ENCODE results near the gene LAGE3. TPM values are rescaled to one million over a fixed set of nuclear protein-coding genes. Genes with fewer than 3 reads are reported as not detected.
A peak's percentile ranks its signal among the peaks of the same experiment; 100 is the strongest.

LAGE3 gene
- total and polyA plus RNA-seq, 9 donors: 2.7 to 39.3 (median 22.9) TPM

GRCh38 chrX:154472685-154473632, 6.1 kb downstream of the LAGE3 start:
- Histone ChIP-seq H3K27ac (no peak overlapping the region), H3K9me3 (no peaks in the 10 kb centered on the region), H3K4me3 (no peak overlapping the region), H3K27me3 (no peaks in the 10 kb centered on the region), H3K36me3 (no peaks in the 10 kb centered on the region), H3K4me1 (ENCODE audit: insufficient read depth) (peaks cover under 1% of the 10 kb centered on the region)
- TF ChIP-seq POLR2A (IDR thresholded peaks at IDR 0.05) (no peak), CTCF (IDR thresholded peaks at IDR 0.05) (no peak)
- intact Hi-C loops (cut with DNase I): no loop called here
- WGBS, 3 donors: 73 to 77% (median 76%) methylated on average over 28 of the region's 28 CpGs
- no peak for DNase-seq

- TF ChIP-seq CTCF (IDR thresholded peaks at IDR 0.05) (no peak), POLR2A (IDR thresholded peaks at IDR 0.05) (no peak), EP300 (IDR thresholded peaks at IDR 0.05) (no peak)
- H3K9me3 ChIP-seq: no peaks in the 10 kb centered on the region
- no peaks in the 10 kb centered on the region for H3K4me1 ChIP-seq (ENCODE audit: insufficient read depth)
- H3K27ac ChIP-seq: no peak overlapping the region
- intact Hi-C loops (cut with DNase I): no loop called here
- H3K4me3 ChIP-seq: no peak overlapping the region
- H3K27me3 ChIP-seq: no peaks in the 10 kb centered on the region
- peak in 1 of 5 donors; percentile 19 for DNase-seq
- H3K36me3 ChIP-seq: no peaks in the 10 kb centered on the region
- 75 to 83% (median 83%) methylated on average over 22 to 23 of the region's 23 CpGs for WGBS, 3 donors
Observed at GRCh38 chrX:154471839-154472684, 7.0 kb downstream of the LAGE3 start.

- TF ChIP-seq EP300 (IDR thresholded peaks at IDR 0.05) (no peak), POLR2A (IDR thresholded peaks at IDR 0.05) (no peak), CTCF (IDR thresholded peaks at IDR 0.05) (no peak)
- WGBS, 3 donors: 83 to 91% (median 85%) methylated on average over 23 of the region's 23 CpGs
- Histone ChIP-seq H3K36me3 (no peaks in the 10 kb centered on the region), H3K4me1 (ENCODE audit: insufficient read depth) (no peaks in the 10 kb centered on the region), H3K27ac (no peak overlapping the region), H3K9me3 (no peaks in the 10 kb centered on the region), H3K27me3 (no peaks in the 10 kb centered on the region), H3K4me3 (no peak overlapping the region)
- intact Hi-C loops (cut with DNase I): no loop called here
- DNase-seq: no peak
Observed at GRCh38 chrX:154470914-154471568, 8.0 kb downstream of the LAGE3 start.

DNA sequence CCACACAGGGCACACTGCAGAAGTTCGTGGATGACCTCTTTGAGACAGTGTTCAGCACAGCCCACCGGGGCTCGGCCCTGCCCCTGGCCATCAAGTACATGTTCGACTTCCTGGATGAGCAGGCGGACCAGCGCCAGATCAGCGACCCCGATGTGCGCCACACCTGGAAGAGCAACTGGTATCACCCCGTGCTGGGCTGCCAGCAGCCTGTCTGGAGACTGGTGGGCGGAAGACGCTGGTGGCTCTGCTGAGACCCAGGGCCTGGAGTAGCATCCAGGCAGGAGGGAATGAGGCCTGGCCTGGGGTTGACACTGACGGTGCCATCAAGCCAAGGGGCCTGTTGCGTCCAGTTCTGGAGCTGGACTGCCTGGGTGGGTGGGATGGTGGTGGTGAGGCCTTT, 8.6 kb downstream of the LAGE3 start:
- TF ChIP-seq POLR2A (IDR thresholded peaks at IDR 0.05) (no peak), CTCF (IDR thresholded peaks at IDR 0.05) (no peak), EP300 (IDR thresholded peaks at IDR 0.05) (no peak)
- Histone ChIP-seq H3K4me1 (ENCODE audit: insufficient read depth) (no peaks in the 10 kb centered on the region), H3K27ac (no peak overlapping the region), H3K4me3 (no peak overlapping the region), H3K27me3 (no peaks in the 10 kb centered on the region), H3K36me3 (no peaks in the 10 kb centered on the region), H3K9me3 (no peaks in the 10 kb centered on the region)
- intact Hi-C loops (cut with DNase I): no loop called here
- no peak for DNase-seq
- WGBS, 3 donors: 88 to 90% (median 89%) methylated on average over 14 of the region's 14 CpGs

All from ovary (tissue), 9 donors.